K562 (cell line): ENCODE results near the gene ERAL1. TPM values are rescaled to one million over a fixed set of nuclear protein-coding genes. Genes with fewer than 3 reads are reported as not detected.

Experiments
- CHD4 ChIP-seq: fragments of 200-600 bp; sonication (generic); IDR thresholded peaks from 3 replicates; pipeline ENCODE4 v1.6.1; 2012; ENCODE audit warnings: low read depth, mild to moderate bottlenecking, mixed read lengths, low read length, inconsistent platforms; ENCODE audit not compliant: insufficient read depth, insufficient replicate concordance, poor library complexity, severe bottlenecking
- CREM ChIP-seq: IDR thresholded peaks from 2 replicates; pipeline ENCODE4 v1.6.1; 2014; ENCODE audit warnings: antibody characterized with exemption, low read depth
- DACH1 ChIP-seq: fragments of 450-650 bp; IDR thresholded peaks from 2 replicates; pipeline ENCODE4 v1.6.1; 2018; ENCODE audit not compliant: partially characterized antibody
- ELK3 ChIP-seq: fragments of 450-650 bp; formaldehyde crosslinking; IDR thresholded peaks from 2 replicates; pipeline ENCODE4 v1.4.0; 2020; ENCODE audit warnings: mild to moderate bottlenecking
- MAFF ChIP-seq: IDR thresholded peaks from 2 replicates; pipeline ENCODE4 v1.6.1; 2012; ENCODE audit warnings: low read length, improper control_type of control experiment
- MEF2D ChIP-seq: conservative IDR thresholded peaks from 2 replicates; pipeline ENCODE4 v1.6.1; 2016; ENCODE audit warnings: low read depth, missing genetic modification characterization, missing compliant biosample characterization
- PPARD ChIP-seq: fragments of 250-450 bp; sonication (Bioruptor Pico); IDR thresholded peaks from 2 replicates; pipeline ENCODE4 v1.8.0; 2022; ENCODE audit warnings: inconsistent platforms, mild to moderate bottlenecking, moderate library complexity
- SMARCC2 ChIP-seq: fragments of 450-650 bp; IDR thresholded peaks from 2 replicates; pipeline ENCODE4 v1.6.1; 2017; ENCODE audit warnings: antibody characterized with exemption, moderate library complexity, mild to moderate bottlenecking, low read depth
- SREBF1 ChIP-seq: fragments of 150-350 bp; IDR thresholded peaks from 2 replicates; pipeline ENCODE4 v1.6.1; 2014; ENCODE audit warnings: antibody characterized with exemption, low read depth, low read length, borderline replicate concordance
- STAT5A ChIP-seq: IDR thresholded peaks from 2 replicates; pipeline ENCODE4 v1.6.1; 2012; ENCODE audit warnings: low read length, inconsistent platforms, borderline replicate concordance
- STAT5B ChIP-seq: fragments of 250-450 bp; sonication (Bioruptor Pico); IDR thresholded peaks from 2 replicates; pipeline ENCODE4 v1.8.0; 2021; ENCODE audit warnings: mild to moderate bottlenecking, inconsistent platforms
- WHSC1 ChIP-seq: IDR thresholded peaks from one replicate; pipeline ENCODE4 v1.6.1; 2012; ENCODE audit warnings: low read length, control low read depth, inconsistent platforms
- XRCC5 ChIP-seq: fragments of 200-400 bp; formaldehyde crosslinking; IDR thresholded peaks from 2 replicates; pipeline ENCODE4 v1.6.1; 2017; ENCODE audit warnings: low read depth, mild to moderate bottlenecking, low read length
- ZNF184 ChIP-seq: sonication (generic); formaldehyde crosslinking; IDR thresholded peaks from 2 replicates; pipeline ENCODE4 v1.5.0; 2020; ENCODE audit warnings: missing genetic modification reagents
- ZNF197 ChIP-seq: fragments of 200-800 bp; sonication (Bioruptor generic); IDR thresholded peaks from 2 replicates; pipeline ENCODE4 v1.6.1; 2016; ENCODE audit warnings: low read depth, missing genetic modification characterization, missing compliant biosample characterization
- ZNF253 ChIP-seq: fragments of 250-450 bp; sonication (Bioruptor Pico); conservative IDR thresholded peaks from 2 replicates; pipeline ENCODE4 v1.6.1; 2021; ENCODE audit warnings: mild to moderate bottlenecking
- polyA plus RNA-seq, 8 experiments: library from polyadenylated mRNA; depleted of rRNA in 4 of 8; stranded (reverse) in 5 of 8; unstranded in 3 of 8; fragments of >200 nt; fragmentation: Nextera tagmentation in 2 of 8; fragmentation: Illumina TruSeq in 1 of 8; extraction: Ambion mirVana in 2 of 8; extraction: Trizol in 1 of 8; gene quantifications; 2 replicates each; pipeline versions ENCODE4 v1.2.1 to v1.2.3, GENCODE V29; 2011 to 2014; ENCODE audit warnings: inconsistent platforms in 1 of 8, missing spikeins in 1 of 8
- total RNA-seq, 7 experiments: library from RNA; depleted of rRNA in 6 of 7; stranded (reverse); fragments of >200 nt in 6 of 7; fragmentation: Illumina TruSeq in 2 of 7; extraction: Trizol in 2 of 7; gene quantifications; 2 replicates each; pipeline versions ENCODE4 v1.2.1 to v1.2.3, GENCODE V29; 2011 to 2021; ENCODE audit warnings: low replicate concordance in 1 of 7
- TF ChIP-seq, protein P1 (sequence below): fragments of 450-650 bp; IDR thresholded peaks from 2 replicates; pipeline ENCODE4 v1.7.1; 2018; ENCODE audit warnings: mild to moderate bottlenecking, low read depth; ENCODE audit not compliant: partially characterized antibody
- TF ChIP-seq, protein P2 (sequence below): fragments of 450-650 bp; IDR thresholded peaks from 2 replicates; pipeline ENCODE4 v1.7.0; 2016; ENCODE audit warnings: borderline replicate concordance
- TF ChIP-seq, protein P3 (sequence below): sonication (generic); formaldehyde crosslinking; IDR thresholded peaks from 2 replicates; pipeline ENCODE4 v1.8.0; 2022; ENCODE audit warnings: mild to moderate bottlenecking, missing genetic modification reagents
- TF ChIP-seq, protein P4 (sequence below): fragments of 450-650 bp; formaldehyde crosslinking; IDR thresholded peaks from 2 replicates; pipeline ENCODE4 v1.4.0; 2022; ENCODE audit warnings: missing genetic modification characterization

The ERAL1 gene
- total and polyA plus RNA-seq, 9 of the 15 experiments (the other 6 are each of a cell fraction or from before 2014, with no cell fraction given) = 37.5 to 351 (median 106) TPM

- TF ChIP-seq ZNF184 (CRISPR knock-in tag) = no peak
- TF ChIP-seq STAT5B (CRISPR knock-in tag) = no peak
- no peak for TF ChIP-seq ELK3 (CRISPR knock-in tag)
- TF ChIP-seq WHSC1 = no peak
- 0 out of 2 replicates have a peak, but pooled peaks have one; percentile 4 for TF ChIP-seq SREBF1
- no peak for TF ChIP-seq MAFF
- TF ChIP-seq, protein P1, sequence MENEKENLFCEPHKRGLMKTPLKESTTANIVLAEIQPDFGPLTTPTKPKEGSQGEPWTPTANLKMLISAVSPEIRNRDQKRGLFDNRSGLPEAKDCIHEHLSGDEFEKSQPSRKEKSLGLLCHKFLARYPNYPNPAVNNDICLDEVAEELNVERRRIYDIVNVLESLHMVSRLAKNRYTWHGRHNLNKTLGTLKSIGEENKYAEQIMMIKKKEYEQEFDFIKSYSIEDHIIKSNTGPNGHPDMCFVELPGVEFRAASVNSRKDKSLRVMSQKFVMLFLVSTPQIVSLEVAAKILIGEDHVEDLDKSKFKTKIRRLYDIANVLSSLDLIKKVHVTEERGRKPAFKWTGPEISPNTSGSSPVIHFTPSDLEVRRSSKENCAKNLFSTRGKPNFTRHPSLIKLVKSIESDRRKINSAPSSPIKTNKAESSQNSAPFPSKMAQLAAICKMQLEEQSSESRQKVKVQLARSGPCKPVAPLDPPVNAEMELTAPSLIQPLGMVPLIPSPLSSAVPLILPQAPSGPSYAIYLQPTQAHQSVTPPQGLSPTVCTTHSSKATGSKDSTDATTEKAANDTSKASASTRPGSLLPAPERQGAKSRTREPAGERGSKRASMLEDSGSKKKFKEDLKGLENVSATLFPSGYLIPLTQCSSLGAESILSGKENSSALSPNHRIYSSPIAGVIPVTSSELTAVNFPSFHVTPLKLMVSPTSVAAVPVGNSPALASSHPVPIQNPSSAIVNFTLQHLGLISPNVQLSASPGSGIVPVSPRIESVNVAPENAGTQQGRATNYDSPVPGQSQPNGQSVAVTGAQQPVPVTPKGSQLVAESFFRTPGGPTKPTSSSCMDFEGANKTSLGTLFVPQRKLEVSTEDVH = no peak
- no peak for TF ChIP-seq XRCC5
- TF ChIP-seq, protein P2, sequence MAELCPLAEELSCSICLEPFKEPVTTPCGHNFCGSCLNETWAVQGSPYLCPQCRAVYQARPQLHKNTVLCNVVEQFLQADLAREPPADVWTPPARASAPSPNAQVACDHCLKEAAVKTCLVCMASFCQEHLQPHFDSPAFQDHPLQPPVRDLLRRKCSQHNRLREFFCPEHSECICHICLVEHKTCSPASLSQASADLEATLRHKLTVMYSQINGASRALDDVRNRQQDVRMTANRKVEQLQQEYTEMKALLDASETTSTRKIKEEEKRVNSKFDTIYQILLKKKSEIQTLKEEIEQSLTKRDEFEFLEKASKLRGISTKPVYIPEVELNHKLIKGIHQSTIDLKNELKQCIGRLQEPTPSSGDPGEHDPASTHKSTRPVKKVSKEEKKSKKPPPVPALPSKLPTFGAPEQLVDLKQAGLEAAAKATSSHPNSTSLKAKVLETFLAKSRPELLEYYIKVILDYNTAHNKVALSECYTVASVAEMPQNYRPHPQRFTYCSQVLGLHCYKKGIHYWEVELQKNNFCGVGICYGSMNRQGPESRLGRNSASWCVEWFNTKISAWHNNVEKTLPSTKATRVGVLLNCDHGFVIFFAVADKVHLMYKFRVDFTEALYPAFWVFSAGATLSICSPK = no peak
- no peak for TF ChIP-seq DACH1
- TF ChIP-seq SMARCC2 = no peak; the same call in 1 of the 2 replicates
- TF ChIP-seq, protein P3, sequence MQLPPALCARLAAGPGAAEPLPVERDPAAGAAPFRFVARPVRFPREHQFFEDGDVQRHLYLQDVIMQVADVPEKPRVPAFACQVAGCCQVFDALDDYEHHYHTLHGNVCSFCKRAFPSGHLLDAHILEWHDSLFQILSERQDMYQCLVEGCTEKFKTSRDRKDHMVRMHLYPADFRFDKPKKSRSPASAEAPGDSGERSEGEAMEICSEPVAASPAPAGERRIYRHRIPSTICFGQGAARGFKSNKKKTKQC (CRISPR knock-in tag) = no peak
- no peak for TF ChIP-seq MEF2D (tag)
- no peak for TF ChIP-seq ZNF253 (CRISPR knock-in tag)
- TF ChIP-seq, protein P4, sequence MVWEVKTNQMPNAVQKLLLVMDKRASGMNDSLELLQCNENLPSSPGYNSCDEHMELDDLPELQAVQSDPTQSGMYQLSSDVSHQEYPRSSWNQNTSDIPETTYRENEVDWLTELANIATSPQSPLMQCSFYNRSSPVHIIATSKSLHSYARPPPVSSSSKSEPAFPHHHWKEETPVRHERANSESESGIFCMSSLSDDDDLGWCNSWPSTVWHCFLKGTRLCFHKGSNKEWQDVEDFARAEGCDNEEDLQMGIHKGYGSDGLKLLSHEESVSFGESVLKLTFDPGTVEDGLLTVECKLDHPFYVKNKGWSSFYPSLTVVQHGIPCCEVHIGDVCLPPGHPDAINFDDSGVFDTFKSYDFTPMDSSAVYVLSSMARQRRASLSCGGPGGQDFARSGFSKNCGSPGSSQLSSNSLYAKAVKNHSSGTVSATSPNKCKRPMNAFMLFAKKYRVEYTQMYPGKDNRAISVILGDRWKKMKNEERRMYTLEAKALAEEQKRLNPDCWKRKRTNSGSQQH (CRISPR knock-in tag) = no peak
- TF ChIP-seq ZNF197 (CRISPR knock-in tag) = no peak
- no peak for TF ChIP-seq CREM
- TF ChIP-seq CHD4 = no peak
- TF ChIP-seq STAT5A = no peak
- no peak for TF ChIP-seq PPARD
Observed at GRCh38 chr17:28901866-28902818, 47.3 kb downstream of the ERAL1 start (continued).
